K562 (cell line): ENCODE data around the gene TSG101. TPM values are rescaled to one million over a fixed set of nuclear protein-coding genes. Genes with fewer than 3 reads are reported as not detected.

Experiments
- BACH1 ChIP-seq: fragments of 200-800 bp; sonication (Bioruptor generic); IDR thresholded peaks from 2 replicates; pipeline ENCODE4 v1.6.1; 2016; ENCODE audit warnings: missing genetic modification characterization, missing compliant biosample characterization
- CBFA2T2 ChIP-seq: fragments of 450-650 bp; conservative IDR thresholded peaks from 2 replicates; pipeline ENCODE4 v1.6.1; 2017; ENCODE audit warnings: mild to moderate bottlenecking
- E2F3 ChIP-seq: fragments of 250-450 bp; sonication (Bioruptor Pico); IDR thresholded peaks from 2 replicates; pipeline ENCODE4 v1.4.0; 2020; ENCODE audit warnings: mild to moderate bottlenecking
- ETV1 ChIP-seq: fragments of 450-650 bp; conservative IDR thresholded peaks from 2 replicates; pipeline ENCODE4 v1.6.1; 2016; ENCODE audit warnings: missing genetic modification characterization, control low read depth, low read depth, missing compliant biosample characterization
- HNRNPH1 ChIP-seq: fragments of 200-400 bp; formaldehyde crosslinking; optimal IDR thresholded peaks from 2 replicates; pipeline ENCODE3; 2017; ENCODE audit warnings: low read depth, mild to moderate bottlenecking, low read length, moderate library complexity
- HOXB6 ChIP-seq: fragments of 250-450 bp; sonication (Bioruptor Pico); IDR thresholded peaks from 2 replicates; pipeline ENCODE4 v1.5.1; 2022; ENCODE audit warnings: mild to moderate bottlenecking, borderline replicate concordance
- ILK ChIP-seq: fragments of 450-650 bp; IDR thresholded peaks from 2 replicates; pipeline ENCODE4 v1.6.1; 2016; ENCODE audit warnings: missing genetic modification characterization, low read depth, mild to moderate bottlenecking, missing compliant biosample characterization, moderate library complexity, borderline replicate concordance
- LEF1 ChIP-seq: fragments of 450-650 bp; IDR thresholded peaks from 2 replicates; pipeline ENCODE4 v1.6.1; 2016; ENCODE audit warnings: mild to moderate bottlenecking
- MECOM ChIP-seq: fragments of 250-450 bp; sonication (Bioruptor Pico); IDR thresholded peaks from 2 replicates; pipeline ENCODE4 v1.8.0; 2022; ENCODE audit warnings: inconsistent platforms
- NFE2L1 ChIP-seq: fragments of 450-650 bp; IDR thresholded peaks from 2 replicates; pipeline ENCODE4 v1.6.1; 2016; ENCODE audit warnings: missing genetic modification characterization, low read depth, mild to moderate bottlenecking, missing compliant biosample characterization, moderate library complexity, borderline replicate concordance
- NR3C1 ChIP-seq: sonication (generic); formaldehyde crosslinking; IDR thresholded peaks from 2 replicates; pipeline ENCODE4 v1.8.1; 2022; ENCODE audit warnings: missing genetic modification reagents
- POLR3G ChIP-seq: IDR thresholded peaks from 2 replicates; pipeline ENCODE4 v1.6.1; 2011; ENCODE audit not compliant: insufficient read length, insufficient replicate concordance; ENCODE audit errors: extremely low read depth
- SOX6 ChIP-seq: fragments of 450-650 bp; IDR thresholded peaks from 2 replicates; pipeline ENCODE4 v1.6.1; 2014; ENCODE audit warnings: mild to moderate bottlenecking
- SRSF1 ChIP-seq: fragments of 200-400 bp; formaldehyde crosslinking; IDR thresholded peaks from 2 replicates; pipeline ENCODE4 v1.6.1; 2017; ENCODE audit warnings: mild to moderate bottlenecking, low read depth, low read length, moderate library complexity
- ZC3H4 ChIP-seq: sonication (generic); formaldehyde crosslinking; IDR thresholded peaks from 2 replicates; pipeline ENCODE4 v1.9.0; 2021; ENCODE audit warnings: missing genetic modification reagents, borderline replicate concordance
- ZNF175 ChIP-seq: fragments of 200-800 bp; sonication (Bioruptor generic); IDR thresholded peaks from 2 replicates; pipeline ENCODE4 v1.6.1; 2016; ENCODE audit warnings: low read depth, mild to moderate bottlenecking, missing genetic modification characterization, missing compliant biosample characterization
- ZNF224 ChIP-seq: sonication (generic); formaldehyde crosslinking; IDR thresholded peaks from 2 replicates; pipeline ENCODE4 v1.8.0; 2022; ENCODE audit warnings: mild to moderate bottlenecking, missing genetic modification reagents
- ZNF274 ChIP-seq: IDR thresholded peaks from 2 replicates; pipeline ENCODE4 v1.6.1; 2011; ENCODE audit warnings: low read depth, mild to moderate bottlenecking, low read length, moderate library complexity, borderline replicate concordance
- ZNF717 ChIP-seq: fragments of 250-450 bp; sonication (Bioruptor Pico); IDR thresholded peaks from 2 replicates; pipeline ENCODE4 v1.5.0; 2021
- ZNF764 ChIP-seq: fragments of 250-450 bp; sonication (Bioruptor Pico); IDR thresholded peaks from 2 replicates; pipeline ENCODE4 v1.4.0; 2020; ENCODE audit warnings: low read depth, mild to moderate bottlenecking, moderate library complexity
- ZSCAN29 ChIP-seq: fragments of 450-650 bp; IDR thresholded peaks from 2 replicates; pipeline ENCODE4 v1.6.1; 2017
- polyA plus RNA-seq, 8 experiments: library from polyadenylated mRNA; depleted of rRNA in 4 of 8; stranded (reverse) in 5 of 8; unstranded in 3 of 8; fragments of >200 nt; fragmentation: Nextera tagmentation in 2 of 8; fragmentation: Illumina TruSeq in 1 of 8; extraction: Ambion mirVana in 2 of 8; extraction: Trizol in 1 of 8; gene quantifications; 2 replicates each; pipeline versions ENCODE4 v1.2.1 to v1.2.3, GENCODE V29; 2011 to 2014; ENCODE audit warnings: inconsistent platforms in 1 of 8, missing spikeins in 1 of 8
- total RNA-seq, 7 experiments: library from RNA; depleted of rRNA in 6 of 7; stranded (reverse); fragments of >200 nt in 6 of 7; fragmentation: Illumina TruSeq in 2 of 7; extraction: Trizol in 2 of 7; gene quantifications; 2 replicates each; pipeline versions ENCODE4 v1.2.1 to v1.2.3, GENCODE V29; 2011 to 2021; ENCODE audit warnings: low replicate concordance in 1 of 7
- TF ChIP-seq, protein P1 (sequence below): IDR thresholded peaks from 3 replicates; pipeline ENCODE4 v1.6.1; 2011; ENCODE audit warnings: borderline replicate concordance, mild to moderate bottlenecking, moderate library complexity; ENCODE audit not compliant: insufficient read length; ENCODE audit errors: extremely low read depth
- TF ChIP-seq, protein P2 (sequence below): fragments of 250-450 bp; sonication (Bioruptor Pico); IDR thresholded peaks from 2 replicates; pipeline ENCODE4 v1.5.0; 2020; ENCODE audit warnings: mild to moderate bottlenecking, borderline replicate concordance
- TF ChIP-seq, protein P3 (sequence below): sonication (generic); formaldehyde crosslinking; IDR thresholded peaks from 2 replicates; pipeline ENCODE4 v1.8.1; 2023; ENCODE audit warnings: mild to moderate bottlenecking, missing genetic modification reagents

The TSG101 gene
- total and polyA plus RNA-seq, 9 of the 15 experiments (the other 6 are each of a cell fraction or from before 2014, with no cell fraction given): 24.6 to 141 (median 60.0) TPM

DNA sequence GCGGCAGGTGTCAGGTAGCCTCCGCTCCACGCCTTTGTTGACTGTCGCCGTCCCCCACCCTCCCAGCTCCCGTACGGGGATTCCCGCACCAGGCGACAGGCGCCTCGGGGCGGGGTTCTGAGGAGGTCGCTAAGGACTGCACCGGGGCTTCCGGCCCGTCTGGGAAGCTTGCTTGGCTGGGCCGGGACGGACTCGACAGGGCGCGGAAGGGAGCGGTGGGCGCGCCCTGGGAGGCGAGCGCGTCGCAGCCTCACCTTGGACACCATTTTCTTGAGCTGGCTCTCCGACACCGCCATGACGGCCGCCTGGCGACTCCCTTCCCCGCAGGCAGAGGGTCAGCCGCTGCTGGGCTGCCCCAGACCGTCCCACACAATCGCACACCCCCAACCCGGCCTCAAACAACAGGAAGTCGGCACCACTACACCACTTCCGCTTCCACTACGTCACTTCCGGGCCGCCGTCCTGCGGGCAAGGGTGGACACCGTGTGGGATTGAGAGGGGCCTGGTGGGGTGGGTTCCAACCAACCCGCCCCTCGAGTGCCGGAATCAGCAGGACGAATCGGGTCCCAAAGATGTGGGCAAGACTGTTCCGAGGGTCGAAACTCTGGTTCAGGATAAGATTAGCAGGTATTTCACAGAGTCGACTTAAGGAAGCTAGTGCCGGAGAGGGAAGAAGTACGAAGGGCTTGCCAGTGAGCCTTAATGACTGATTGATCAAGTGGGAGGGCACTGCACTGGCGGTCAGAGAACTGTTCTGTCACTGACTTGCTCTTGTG lies at the start of gene TSG101 (continued):
- TF ChIP-seq, protein P1, sequence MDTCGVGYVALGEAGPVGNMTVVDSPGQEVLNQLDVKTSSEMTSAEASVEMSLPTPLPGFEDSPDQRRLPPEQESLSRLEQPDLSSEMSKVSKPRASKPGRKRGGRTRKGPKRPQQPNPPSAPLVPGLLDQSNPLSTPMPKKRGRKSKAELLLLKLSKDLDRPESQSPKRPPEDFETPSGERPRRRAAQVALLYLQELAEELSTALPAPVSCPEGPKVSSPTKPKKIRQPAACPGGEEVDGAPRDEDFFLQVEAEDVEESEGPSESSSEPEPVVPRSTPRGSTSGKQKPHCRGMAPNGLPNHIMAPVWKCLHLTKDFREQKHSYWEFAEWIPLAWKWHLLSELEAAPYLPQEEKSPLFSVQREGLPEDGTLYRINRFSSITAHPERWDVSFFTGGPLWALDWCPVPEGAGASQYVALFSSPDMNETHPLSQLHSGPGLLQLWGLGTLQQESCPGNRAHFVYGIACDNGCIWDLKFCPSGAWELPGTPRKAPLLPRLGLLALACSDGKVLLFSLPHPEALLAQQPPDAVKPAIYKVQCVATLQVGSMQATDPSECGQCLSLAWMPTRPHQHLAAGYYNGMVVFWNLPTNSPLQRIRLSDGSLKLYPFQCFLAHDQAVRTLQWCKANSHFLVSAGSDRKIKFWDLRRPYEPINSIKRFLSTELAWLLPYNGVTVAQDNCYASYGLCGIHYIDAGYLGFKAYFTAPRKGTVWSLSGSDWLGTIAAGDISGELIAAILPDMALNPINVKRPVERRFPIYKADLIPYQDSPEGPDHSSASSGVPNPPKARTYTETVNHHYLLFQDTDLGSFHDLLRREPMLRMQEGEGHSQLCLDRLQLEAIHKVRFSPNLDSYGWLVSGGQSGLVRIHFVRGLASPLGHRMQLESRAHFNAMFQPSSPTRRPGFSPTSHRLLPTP: no peak
- TF ChIP-seq HNRNPH1 (no peak), ZNF274 (no peak), ZC3H4 (CRISPR knock-in tag) (no peak), ZNF717 (CRISPR knock-in tag) (no peak), POLR3G (no peak), HOXB6 (CRISPR knock-in tag) (no peak), CBFA2T2 (no peak), ILK (tag) (no peak), NFE2L1 (tag) (no peak), LEF1 (no peak), ZNF224 (no peak), ZNF764 (no peak), ZNF175 (CRISPR knock-in tag) (no peak), SRSF1 (no peak), E2F3 (CRISPR knock-in tag) (peak; percentile 34; the same call in 1 of the 2 replicates), NR3C1 (CRISPR knock-in tag) (no peak), ZSCAN29 (no peak), ETV1 (tag) (peak; percentile 93), BACH1 (tag) (no peak), MECOM (CRISPR knock-in tag) (no peak), SOX6 (no peak)
- TF ChIP-seq, protein P2, sequence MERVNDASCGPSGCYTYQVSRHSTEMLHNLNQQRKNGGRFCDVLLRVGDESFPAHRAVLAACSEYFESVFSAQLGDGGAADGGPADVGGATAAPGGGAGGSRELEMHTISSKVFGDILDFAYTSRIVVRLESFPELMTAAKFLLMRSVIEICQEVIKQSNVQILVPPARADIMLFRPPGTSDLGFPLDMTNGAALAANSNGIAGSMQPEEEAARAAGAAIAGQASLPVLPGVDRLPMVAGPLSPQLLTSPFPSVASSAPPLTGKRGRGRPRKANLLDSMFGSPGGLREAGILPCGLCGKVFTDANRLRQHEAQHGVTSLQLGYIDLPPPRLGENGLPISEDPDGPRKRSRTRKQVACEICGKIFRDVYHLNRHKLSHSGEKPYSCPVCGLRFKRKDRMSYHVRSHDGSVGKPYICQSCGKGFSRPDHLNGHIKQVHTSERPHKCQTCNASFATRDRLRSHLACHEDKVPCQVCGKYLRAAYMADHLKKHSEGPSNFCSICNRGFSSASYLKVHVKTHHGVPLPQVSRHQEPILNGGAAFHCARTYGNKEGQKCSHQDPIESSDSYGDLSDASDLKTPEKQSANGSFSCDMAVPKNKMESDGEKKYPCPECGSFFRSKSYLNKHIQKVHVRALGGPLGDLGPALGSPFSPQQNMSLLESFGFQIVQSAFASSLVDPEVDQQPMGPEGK (CRISPR knock-in tag): no peak
- TF ChIP-seq, protein P3, sequence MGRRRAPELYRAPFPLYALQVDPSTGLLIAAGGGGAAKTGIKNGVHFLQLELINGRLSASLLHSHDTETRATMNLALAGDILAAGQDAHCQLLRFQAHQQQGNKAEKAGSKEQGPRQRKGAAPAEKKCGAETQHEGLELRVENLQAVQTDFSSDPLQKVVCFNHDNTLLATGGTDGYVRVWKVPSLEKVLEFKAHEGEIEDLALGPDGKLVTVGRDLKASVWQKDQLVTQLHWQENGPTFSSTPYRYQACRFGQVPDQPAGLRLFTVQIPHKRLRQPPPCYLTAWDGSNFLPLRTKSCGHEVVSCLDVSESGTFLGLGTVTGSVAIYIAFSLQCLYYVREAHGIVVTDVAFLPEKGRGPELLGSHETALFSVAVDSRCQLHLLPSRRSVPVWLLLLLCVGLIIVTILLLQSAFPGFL (CRISPR knock-in tag): no peak
